Bronchial epithelial cell (primary cell): ENCODE measurements around the gene GLI3. TPM values are rescaled to one million over a fixed set of nuclear protein-coding genes. Genes with fewer than 3 reads are reported as not detected.

Source experiments
- DNase-seq: peaks from one replicate; pipeline ENCODE4 v3.0.0-alpha.2; 2010; ENCODE audit warnings: low read depth
- FAIRE-seq: peaks from 2 replicates; lab custom pipeline; 2011; peaks lifted over from hg19 to GRCh38; lab: Jason Lieb, UNC
- H3K27me3 ChIP-seq: 2 replicates; pipeline ENCODE4 v1.5.1; 2011; ENCODE audit warnings: low read length; ENCODE audit not compliant: control insufficient read depth, insufficient read depth
- H3K36me3 ChIP-seq: 2 replicates; pipeline ENCODE4 v1.5.1; 2011; ENCODE audit warnings: low read length; ENCODE audit not compliant: control insufficient read depth, insufficient read depth
- H3K4me3 ChIP-seq: 2 replicates; pipeline ENCODE4 v1.5.1; 2011; ENCODE audit warnings: mild to moderate bottlenecking, low read depth, low read length, control low read depth
- CTCF ChIP-seq: IDR thresholded peaks from 2 replicates; pipeline ENCODE4 v1.5.1; 2011; ENCODE audit warnings: mild to moderate bottlenecking, moderate library complexity, low read length, control low read depth, inconsistent platforms; ENCODE audit not compliant: insufficient read depth, severe bottlenecking
- total RNA-seq: library from RNA; depleted of rRNA; stranded (reverse); fragments of >200 nt; gene quantifications from 2 replicates; pipeline ENCODE4 v1.2.1, GENCODE V29; 2014

GLI3 gene
- total RNA-seq, 1 donor from 2014 or later, result 1.3 TPM

- DNase-seq (peak; percentile 91), FAIRE-seq (no peak)
- H3K27me3 ChIP-seq, result no peaks in the 10 kb centered on the region
- no peaks in the 10 kb centered on the region for H3K36me3 ChIP-seq
- no peak overlapping the region for H3K4me3 ChIP-seq
- TF ChIP-seq CTCF, result no peak
Measured at GRCh38 chr7:41996381-41997035, 240.5 kb downstream of the GLI3 start.

GRCh38 chr7:41995632-41996271 is 241.3 kb downstream of the GLI3 start:
- Histone ChIP-seq H3K36me3 (no peaks in the 10 kb centered on the region), H3K4me3 (no peak overlapping the region), H3K27me3 (no peaks in the 10 kb centered on the region)
- no peak for FAIRE-seq
- DNase-seq, result no peak
- no peak for TF ChIP-seq CTCF

- H3K36me3 ChIP-seq, result no peaks in the 10 kb centered on the region
- no peaks in the 10 kb centered on the region for H3K27me3 ChIP-seq
- no peak overlapping the region for H3K4me3 ChIP-seq
- no peak for TF ChIP-seq CTCF
- no peak for FAIRE-seq
- no peak for DNase-seq
Measured at GRCh38 chr7:41994746-41995110, 242.3 kb downstream of the GLI3 start.

- no peak for TF ChIP-seq CTCF
Measured at GRCh38 chr7:41994036-41994745, 242.8 kb downstream of the GLI3 start.

GRCh38 chr7:41992881-41993867 is 243.8 kb downstream of the GLI3 start:
- Histone ChIP-seq H3K4me3 (no peak overlapping the region), H3K36me3 (no peaks in the 10 kb centered on the region), H3K27me3 (no peaks in the 10 kb centered on the region)
- FAIRE-seq, result no peak
- no peak for DNase-seq
- TF ChIP-seq CTCF, result no peak

More at GRCh38 chr7:41994036-41994745, 242.8 kb downstream of the GLI3 start:
- FAIRE-seq (no peak), DNase-seq (no peak)
- Histone ChIP-seq H3K27me3 (no peaks in the 10 kb centered on the region), H3K36me3 (no peaks in the 10 kb centered on the region), H3K4me3 (no peak overlapping the region)
